GM21360 (cell line): ENCODE measurements around the gene PSMB2.

Source experiments
- ATAC-seq: cut with Tn5 transposase; IDR thresholded peaks from one replicate; pipeline ENCODE4 v1.9.1; 2021; ENCODE audit warnings: mild to moderate bottlenecking, moderate library complexity; ENCODE audit not compliant: unreplicated experiment

The PSMB2 gene

DNA sequence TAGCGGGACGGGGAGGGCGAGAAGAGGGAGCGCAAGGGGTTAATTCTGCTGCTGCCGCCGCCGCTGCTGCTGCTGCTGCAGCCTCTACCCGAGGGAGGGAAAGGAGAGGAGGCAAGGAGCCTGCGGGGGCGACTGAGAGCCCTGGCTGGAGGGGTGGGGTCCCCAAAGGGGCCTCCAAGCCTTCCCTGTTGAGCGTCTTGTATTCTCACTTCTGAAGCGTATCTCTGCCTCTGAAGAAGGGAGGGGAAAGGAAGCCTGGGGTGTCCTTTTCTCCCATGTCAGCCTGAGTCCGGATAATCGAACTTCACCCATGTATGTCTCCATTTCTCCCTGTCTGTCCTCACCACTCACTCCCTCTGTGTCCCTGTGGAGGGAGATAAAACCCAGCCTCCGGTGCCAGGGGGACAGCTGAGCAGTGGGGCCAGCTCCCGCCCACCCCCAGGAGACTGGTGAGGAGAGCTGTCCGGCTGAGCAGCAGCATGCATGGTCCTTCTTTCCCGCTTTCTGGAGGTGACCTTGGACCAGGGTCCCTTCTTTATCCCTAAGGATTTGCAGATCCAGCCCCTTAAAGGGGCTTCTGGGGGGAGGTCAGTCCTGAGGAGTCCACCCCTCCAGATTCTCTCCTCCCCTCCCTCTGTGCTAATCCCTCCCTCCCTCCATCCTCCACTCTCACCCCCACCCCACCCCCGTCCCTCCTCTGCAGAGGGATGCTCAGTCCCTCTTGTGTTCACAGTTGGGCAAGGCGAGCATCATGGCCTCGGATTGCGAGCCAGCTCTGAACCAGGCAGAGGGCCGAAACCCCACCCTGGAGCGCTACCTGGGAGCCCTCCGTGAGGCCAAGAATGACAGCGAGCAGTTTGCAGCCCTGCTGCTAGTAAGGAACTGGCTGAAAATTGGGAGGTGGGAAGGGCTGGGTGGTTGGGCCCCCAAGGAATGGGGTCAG is 82.7 kb downstream of the PSMB2 start:
- no peak for ATAC-seq

DNA sequence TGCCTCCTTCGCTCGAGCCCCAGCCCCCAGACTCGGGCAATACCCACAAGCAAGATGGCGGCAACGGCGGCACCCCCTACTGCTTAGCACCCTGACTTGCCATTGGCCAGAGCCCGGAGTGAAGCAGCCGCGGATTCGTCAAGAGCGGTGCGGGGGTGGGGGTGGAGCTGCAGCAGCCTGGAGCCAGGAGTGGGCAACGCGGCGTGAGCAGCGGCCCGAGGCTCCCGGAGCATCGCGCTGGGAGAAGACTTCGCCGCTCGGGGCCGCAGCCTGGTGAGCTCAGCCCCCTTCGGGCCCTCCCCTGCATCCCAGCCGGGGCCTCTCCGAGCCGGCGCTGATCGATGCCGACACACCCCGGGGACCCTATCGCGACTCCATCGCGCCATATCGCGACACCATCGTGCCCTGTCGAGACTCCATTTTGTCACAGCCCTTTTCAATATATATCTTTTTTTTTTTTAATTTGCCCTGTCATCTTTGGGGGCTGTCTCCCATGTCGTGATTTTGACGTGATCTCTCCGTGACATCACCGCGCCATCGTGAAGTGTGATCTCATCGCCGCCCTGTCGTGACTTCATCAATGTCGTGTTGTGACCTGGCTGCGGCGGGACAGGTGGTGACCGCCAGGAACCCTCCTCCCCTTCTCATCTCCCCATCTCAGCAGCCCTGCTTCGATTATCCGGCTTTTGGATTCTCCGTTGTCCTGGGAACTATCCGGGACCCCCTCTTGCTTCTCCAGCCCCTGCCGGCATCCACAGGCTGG is 83.5 kb downstream of the PSMB2 start, which contains the start of gene NCDN:
Gene NCDN, plus strand, starts transcription at position 189 of the 763 bp plus-strand sequence. Its CDS starts 392 bp downstream, at position 581.
- ATAC-seq, result peak; percentile 61

DNA sequence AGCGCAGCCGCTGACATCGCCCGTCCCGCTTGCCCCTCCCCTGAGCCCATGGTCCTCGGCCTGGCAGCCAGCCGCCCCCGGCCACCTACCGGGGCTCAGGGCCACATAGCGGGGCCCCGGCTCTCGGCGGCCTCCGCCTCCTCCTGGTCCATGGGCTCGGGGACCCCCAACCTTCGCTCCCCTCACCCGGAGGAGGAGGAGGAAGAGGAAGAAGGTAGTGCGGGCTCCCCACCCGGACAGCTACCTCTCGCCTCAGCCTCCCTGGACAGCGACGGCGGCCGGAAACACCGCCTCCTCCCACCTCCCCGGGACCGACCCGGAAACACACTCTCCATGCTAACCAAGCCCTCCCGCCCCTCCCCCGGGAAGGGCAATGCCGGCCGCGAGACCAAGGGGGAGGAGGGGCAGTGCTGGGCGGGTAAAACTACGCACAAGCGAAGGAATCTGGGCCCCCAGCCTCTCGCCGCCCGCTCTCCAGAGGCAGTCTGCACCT is 84.2 kb downstream of the PSMB2 start, which contains the start of gene KIAA0319L:
Gene KIAA0319L, minus strand, starts transcription at position 286 of the 493 bp plus-strand sequence. CDS start 2,912 bp downstream, outside the sequence.
- peak; percentile 63 for ATAC-seq

DNA sequence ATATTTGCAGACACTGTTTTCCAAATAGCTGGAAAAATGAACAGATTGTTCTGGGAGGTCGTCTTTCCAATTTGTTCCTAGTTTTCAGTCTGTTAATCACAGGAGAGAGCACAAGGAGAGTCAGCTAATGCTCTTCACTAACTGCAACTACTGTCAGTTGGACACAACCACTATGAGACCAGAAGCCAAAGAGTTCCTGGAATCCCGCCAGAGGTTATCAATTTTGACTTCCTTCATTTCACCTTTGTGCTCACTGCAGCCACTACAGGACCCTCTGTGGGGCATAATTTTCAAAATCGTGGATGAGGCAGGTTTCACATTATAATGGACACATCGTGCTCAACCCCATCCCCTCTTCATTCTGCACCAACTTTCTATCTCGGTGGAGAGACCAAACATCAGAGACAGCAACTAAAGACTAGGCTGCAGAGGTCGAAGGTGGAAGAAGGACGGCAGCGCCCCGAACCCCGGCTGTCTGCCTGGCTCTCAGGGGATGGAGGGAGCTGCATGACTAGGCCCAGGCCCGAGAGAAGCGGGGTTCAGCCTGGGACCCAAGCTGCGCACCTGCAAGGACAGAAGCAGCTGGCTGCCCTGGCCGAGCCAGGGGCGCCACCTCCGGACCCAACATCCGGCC is 84.7 kb downstream of the PSMB2 start:
- no peak for ATAC-seq

DNA sequence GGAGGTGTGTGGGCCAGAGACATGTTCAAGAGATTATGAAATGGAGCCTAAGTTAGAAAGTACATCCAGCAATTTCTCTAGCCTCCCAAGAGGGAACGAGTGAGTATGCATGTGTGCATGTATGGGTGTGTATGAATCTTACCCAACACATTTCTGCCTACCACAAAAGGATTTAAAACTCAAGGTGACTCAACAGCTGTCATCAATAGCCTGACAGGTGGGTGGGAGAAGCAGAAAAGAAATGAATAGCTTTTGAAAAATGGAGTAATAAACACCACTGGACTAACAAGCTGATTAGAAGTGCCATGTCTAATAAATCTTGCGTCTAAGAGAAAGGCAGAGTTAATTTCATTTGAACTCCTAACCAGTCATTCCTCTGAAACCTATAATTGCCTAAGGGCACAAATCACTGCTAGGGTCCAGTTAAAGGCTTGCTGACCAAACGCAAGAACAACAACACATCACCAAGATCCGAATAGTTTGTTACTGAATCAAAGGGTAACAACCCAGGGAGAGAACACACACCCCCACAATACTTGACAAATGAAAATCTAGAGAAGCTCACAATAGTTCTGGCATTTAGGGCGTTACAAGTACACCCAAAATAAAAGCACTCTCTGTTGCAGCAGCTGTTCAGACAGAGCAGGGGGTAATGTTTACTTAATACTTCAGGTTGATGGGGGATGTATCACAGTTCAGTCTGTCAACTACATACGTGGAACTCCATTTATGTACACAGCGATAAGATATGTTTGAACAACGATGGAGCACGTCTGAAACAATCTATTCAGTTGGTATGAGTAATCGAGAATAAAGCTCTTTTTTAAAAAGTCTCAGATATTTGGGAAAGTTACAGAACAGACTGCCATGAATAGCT is 85.5 kb downstream of the PSMB2 start:
- no peak for ATAC-seq

DNA sequence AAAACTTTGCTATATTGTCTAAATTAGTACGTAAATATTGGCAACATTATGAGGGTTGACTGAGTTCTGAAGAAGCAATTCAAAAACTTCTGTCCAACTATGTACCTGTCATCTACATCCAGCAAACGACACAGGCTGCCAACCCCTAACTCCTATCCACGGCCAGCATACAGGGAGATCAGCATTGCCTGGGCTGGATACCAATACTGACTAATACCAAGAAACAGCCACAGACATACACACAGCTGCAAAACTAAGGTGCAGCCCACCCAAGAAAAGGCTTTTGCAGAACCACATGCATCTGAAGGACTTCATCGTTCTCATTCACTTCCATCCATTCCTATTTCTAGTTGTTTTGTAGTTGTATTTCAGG is 86.1 kb downstream of the PSMB2 start:
- ATAC-seq, result no peak

DNA sequence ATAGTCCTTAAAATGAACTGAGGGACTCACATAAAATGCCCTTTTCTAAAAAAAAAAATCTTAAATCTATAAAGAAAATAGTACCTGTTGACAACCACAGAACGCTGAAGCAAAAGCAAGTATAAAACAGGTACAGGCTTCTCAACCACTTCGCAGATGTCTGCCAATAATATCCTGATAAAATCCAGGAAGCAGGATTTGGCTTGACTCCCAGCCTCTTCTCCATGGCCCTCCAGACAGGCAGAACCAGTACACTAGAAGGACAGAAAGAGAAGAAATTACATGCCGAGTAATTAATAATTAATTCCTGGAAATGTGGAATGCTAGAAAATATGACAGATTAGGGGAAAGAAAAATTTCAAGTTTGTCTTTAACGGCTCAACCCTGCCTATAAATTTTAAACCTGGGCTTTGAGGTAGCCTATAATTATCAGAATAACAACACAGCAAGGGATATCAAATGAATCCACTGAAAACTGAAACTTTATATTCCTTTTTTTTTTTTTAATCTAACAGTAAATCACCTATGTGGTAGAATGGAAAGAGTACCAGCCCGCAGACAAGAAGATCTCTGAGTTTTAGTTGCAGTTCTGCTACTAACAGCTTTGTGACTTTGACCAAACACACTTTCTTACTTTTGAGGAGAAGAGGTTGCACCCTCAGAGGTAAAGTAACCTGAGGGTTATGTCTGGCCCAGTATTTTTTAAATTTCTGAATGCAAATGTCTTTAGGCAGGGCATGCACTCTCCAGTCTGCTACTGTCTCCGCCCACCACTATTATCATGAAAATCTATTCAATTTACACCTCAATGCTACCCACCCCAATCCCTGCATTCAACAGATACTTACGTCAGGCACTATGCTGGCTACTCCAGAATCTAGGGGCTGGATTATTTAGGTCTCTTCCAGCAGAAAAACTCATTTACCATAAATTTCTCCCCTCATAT is 86.8 kb downstream of the PSMB2 start:
- no peak for ATAC-seq

DNA sequence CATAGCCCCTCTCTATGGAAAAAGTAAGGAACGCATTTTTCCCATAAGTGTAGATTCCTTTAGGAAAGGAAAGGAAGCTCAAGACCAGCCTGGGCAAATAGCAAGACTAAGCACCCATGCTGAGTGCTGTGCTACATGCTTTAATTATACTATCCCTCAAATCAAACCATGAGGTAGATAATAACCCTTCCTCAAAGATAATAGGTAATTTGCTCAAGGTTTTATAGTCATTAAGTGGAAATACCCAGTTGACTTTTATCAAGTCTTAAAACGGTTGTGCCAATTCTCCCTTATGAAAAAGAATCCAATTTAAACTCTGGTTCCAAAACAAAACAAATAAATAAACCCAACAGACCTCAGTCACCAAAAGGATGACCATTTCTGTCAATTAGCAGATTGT is 87.5 kb downstream of the PSMB2 start:
- ATAC-seq, result no peak
